ENCODE data around the gene NTM. TPM values are rescaled to one million over a fixed set of nuclear protein-coding genes. Genes with fewer than 3 reads are reported as not detected.

The NTM gene
- total RNA-seq, 1 experiment from 2014 or later: not detected

- no peak overlapping the region for H3K4me2 ChIP-seq (ENCODE audit: low read length)
- H3K4me1 ChIP-seq (ENCODE audit: control insufficient read depth in 1 of 2, insufficient read depth in 2 of 2, low read length in 2 of 2): no peaks in the 10 kb centered on the region
- ChIA-PET RAD21 (ENCODE audit: low non-redundant PET in 1 of 2, low total read pairs in 2 of 2, uncharacterized antibody in 2 of 2, unreplicated experiment in 2 of 2) (no interaction called here), CTCF (no interaction called here), POLR2A (no interaction called here)
- H4K20me1 ChIP-seq (ENCODE audit: insufficient read depth): no peaks in the 10 kb centered on the region
- H3K36me3 ChIP-seq (ENCODE audit: control insufficient read depth in 1 of 2, insufficient read depth in 2 of 2, low read length in 2 of 2): no peaks in the 10 kb centered on the region
- H3K27me3 ChIP-seq (ENCODE audit: insufficient read depth, low read length): no peaks in the 10 kb centered on the region
- H3K9ac ChIP-seq (ENCODE audit: low read length): no peak overlapping the region
- no peak overlapping the region for H2AFZ ChIP-seq (ENCODE audit: low read depth, low read length, poor library complexity, severe bottlenecking)
- H3K27ac ChIP-seq (ENCODE audit: low read depth, low read length): no peak overlapping the region
- no peaks in the 10 kb centered on the region for H3K79me2 ChIP-seq (ENCODE audit: insufficient read depth, low read length)
- no peak overlapping the region for H3K4me3 ChIP-seq (replicated peaks in 1 of 2; ENCODE audit: low read depth in 1 of 2, low read length in 2 of 2)
- H3K9me3 ChIP-seq (ENCODE audit: control insufficient read depth in 1 of 2, insufficient read depth in 1 of 2, low read depth in 1 of 2, low read length in 2 of 2): peaks cover 10 to 27% of the 10 kb centered on the region in 2 experiments; a peak in 2 of 4 replicates
- TF ChIP-seq RAD21 (IDR thresholded peaks at IDR 0.05; ENCODE audit: low read depth): no peak
- DNase-seq (ENCODE audit: low read depth, low spot score): no peak
- H3K9me2 ChIP-seq (ENCODE audit: insufficient read depth): no peaks in the 10 kb centered on the region
- intact Hi-C loops (cut with micrococcal nuclease): no loop called here
- no TSS peak for BruUV-seq (replicated peaks)
- no peak for ATAC-seq
Observed at GRCh38 chr11:131864228-131864627, 493.8 kb downstream of the NTM start.

DNA sequence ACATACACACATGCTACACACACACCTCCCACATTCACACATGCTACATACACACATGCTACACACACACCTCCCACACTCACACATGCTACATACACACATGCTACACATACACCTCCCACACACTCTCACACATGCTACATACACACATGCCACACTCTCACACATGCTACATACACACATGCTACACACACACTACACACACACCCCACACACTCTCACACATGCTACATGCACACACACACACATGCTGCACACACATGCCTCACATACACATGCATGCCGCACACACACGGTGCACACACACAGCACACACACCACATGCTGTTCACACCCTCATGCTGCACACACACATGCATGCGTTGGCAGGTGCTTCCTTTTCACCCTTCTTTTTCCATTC is 495.4 kb downstream of the NTM start:
- DNase-seq (ENCODE audit: low read depth, low spot score) (no peak), ATAC-seq (no peak)
- H3K4me1 ChIP-seq (ENCODE audit: control insufficient read depth in 1 of 2, insufficient read depth in 2 of 2, low read length in 2 of 2): no peaks in the 10 kb centered on the region
- no peaks in the 10 kb centered on the region for H3K79me2 ChIP-seq (ENCODE audit: insufficient read depth, low read length)
- no peak overlapping the region for H3K4me2 ChIP-seq (ENCODE audit: low read length)
- no peaks in the 10 kb centered on the region for H4K20me1 ChIP-seq (ENCODE audit: insufficient read depth)
- H2AFZ ChIP-seq (ENCODE audit: low read depth, low read length, poor library complexity, severe bottlenecking): no peak overlapping the region
- peaks cover 10 to 40% of the 10 kb centered on the region in 2 experiments; a peak in 2 of 4 replicates for H3K9me3 ChIP-seq (ENCODE audit: control insufficient read depth in 1 of 2, insufficient read depth in 1 of 2, low read depth in 1 of 2, low read length in 2 of 2)
- no peaks in the 10 kb centered on the region for H3K9me2 ChIP-seq (ENCODE audit: insufficient read depth)
- intact Hi-C loops (cut with micrococcal nuclease): no loop called here
- no peak overlapping the region for H3K9ac ChIP-seq (ENCODE audit: low read length)
- H3K4me3 ChIP-seq (replicated peaks in 1 of 2; ENCODE audit: low read depth in 1 of 2, low read length in 2 of 2): no peak overlapping the region
- CTCF ChIA-PET: no interaction called here
- RAD21 ChIA-PET (ENCODE audit: low non-redundant PET in 1 of 2, low total read pairs in 2 of 2, uncharacterized antibody in 2 of 2, unreplicated experiment in 2 of 2): no interaction called here
- H3K36me3 ChIP-seq (ENCODE audit: control insufficient read depth in 1 of 2, insufficient read depth in 2 of 2, low read length in 2 of 2): no peaks in the 10 kb centered on the region
- no TSS peak for BruUV-seq (replicated peaks)
- POLR2A ChIA-PET: no interaction called here
- TF ChIP-seq EZH2phosphoT487 (IDR thresholded peaks at IDR 0.05; ENCODE audit: borderline replicate concordance) (no peak), SP1 (IDR thresholded peaks at IDR 0.05; ENCODE audit: low read depth) (no peak), TCF7L2 (IDR thresholded peaks at IDR 0.05; ENCODE audit: borderline replicate concordance, extremely low read depth, insufficient read depth, insufficient read length) (no peak), POLR2A (IDR thresholded peaks at IDR 0.05; ENCODE audit: borderline replicate concordance, extremely low read depth, insufficient read depth, insufficient read length) (no peak), YY1 (IDR thresholded peaks at IDR 0.05; ENCODE audit: extremely low read depth, insufficient replicate concordance, low read depth, low read length) (no peak), CEBPB (IDR thresholded peaks at IDR 0.05; ENCODE audit: low read depth) (no peak), EZH2 (IDR thresholded peaks at IDR 0.05) (no peak), FOSL1 (IDR thresholded peaks at IDR 0.05; ENCODE audit: low read depth) (no peak), EGR1 (IDR thresholded peaks at IDR 0.05; ENCODE audit: low read depth) (no peak), ELF1 (IDR thresholded peaks at IDR 0.05; ENCODE audit: borderline replicate concordance, low read depth) (no peak), SRF (IDR thresholded peaks at IDR 0.05; ENCODE audit: low read depth) (no peak)
- TF ChIP-seq, protein P1, sequence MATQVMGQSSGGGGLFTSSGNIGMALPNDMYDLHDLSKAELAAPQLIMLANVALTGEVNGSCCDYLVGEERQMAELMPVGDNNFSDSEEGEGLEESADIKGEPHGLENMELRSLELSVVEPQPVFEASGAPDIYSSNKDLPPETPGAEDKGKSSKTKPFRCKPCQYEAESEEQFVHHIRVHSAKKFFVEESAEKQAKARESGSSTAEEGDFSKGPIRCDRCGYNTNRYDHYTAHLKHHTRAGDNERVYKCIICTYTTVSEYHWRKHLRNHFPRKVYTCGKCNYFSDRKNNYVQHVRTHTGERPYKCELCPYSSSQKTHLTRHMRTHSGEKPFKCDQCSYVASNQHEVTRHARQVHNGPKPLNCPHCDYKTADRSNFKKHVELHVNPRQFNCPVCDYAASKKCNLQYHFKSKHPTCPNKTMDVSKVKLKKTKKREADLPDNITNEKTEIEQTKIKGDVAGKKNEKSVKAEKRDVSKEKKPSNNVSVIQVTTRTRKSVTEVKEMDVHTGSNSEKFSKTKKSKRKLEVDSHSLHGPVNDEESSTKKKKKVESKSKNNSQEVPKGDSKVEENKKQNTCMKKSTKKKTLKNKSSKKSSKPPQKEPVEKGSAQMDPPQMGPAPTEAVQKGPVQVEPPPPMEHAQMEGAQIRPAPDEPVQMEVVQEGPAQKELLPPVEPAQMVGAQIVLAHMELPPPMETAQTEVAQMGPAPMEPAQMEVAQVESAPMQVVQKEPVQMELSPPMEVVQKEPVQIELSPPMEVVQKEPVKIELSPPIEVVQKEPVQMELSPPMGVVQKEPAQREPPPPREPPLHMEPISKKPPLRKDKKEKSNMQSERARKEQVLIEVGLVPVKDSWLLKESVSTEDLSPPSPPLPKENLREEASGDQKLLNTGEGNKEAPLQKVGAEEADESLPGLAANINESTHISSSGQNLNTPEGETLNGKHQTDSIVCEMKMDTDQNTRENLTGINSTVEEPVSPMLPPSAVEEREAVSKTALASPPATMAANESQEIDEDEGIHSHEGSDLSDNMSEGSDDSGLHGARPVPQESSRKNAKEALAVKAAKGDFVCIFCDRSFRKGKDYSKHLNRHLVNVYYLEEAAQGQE (IDR thresholded peaks at IDR 0.05; ENCODE audit: low read depth): no peak
- TF ChIP-seq, protein P2, sequence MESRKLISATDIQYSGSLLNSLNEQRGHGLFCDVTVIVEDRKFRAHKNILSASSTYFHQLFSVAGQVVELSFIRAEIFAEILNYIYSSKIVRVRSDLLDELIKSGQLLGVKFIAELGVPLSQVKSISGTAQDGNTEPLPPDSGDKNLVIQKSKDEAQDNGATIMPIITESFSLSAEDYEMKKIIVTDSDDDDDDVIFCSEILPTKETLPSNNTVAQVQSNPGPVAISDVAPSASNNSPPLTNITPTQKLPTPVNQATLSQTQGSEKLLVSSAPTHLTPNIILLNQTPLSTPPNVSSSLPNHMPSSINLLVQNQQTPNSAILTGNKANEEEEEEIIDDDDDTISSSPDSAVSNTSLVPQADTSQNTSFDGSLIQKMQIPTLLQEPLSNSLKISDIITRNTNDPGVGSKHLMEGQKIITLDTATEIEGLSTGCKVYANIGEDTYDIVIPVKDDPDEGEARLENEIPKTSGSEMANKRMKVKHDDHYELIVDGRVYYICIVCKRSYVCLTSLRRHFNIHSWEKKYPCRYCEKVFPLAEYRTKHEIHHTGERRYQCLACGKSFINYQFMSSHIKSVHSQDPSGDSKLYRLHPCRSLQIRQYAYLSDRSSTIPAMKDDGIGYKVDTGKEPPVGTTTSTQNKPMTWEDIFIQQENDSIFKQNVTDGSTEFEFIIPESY (IDR thresholded peaks at IDR 0.05; ENCODE audit: extremely low read depth, insufficient replicate concordance, low read length): no peak
- TF ChIP-seq, protein P3, sequence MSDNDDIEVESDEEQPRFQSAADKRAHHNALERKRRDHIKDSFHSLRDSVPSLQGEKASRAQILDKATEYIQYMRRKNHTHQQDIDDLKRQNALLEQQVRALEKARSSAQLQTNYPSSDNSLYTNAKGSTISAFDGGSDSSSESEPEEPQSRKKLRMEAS (IDR thresholded peaks at IDR 0.05): no peak
- no peaks in the 10 kb centered on the region for H3K27me3 ChIP-seq (ENCODE audit: insufficient read depth, low read length)
- H3K27ac ChIP-seq (ENCODE audit: low read depth, low read length): no peak overlapping the region

Data from HCT116 (cell line).